RPMI7951 (cell line): Measurements from ENCODE around the gene RIOK1. TPM values are rescaled to one million over a fixed set of nuclear protein-coding genes. Genes with fewer than 3 reads are reported as not detected.

Experiments used
- DNase-seq: peaks from one replicate; pipeline ENCODE4 v3.0.0-alpha.2; 2012; ENCODE audit warnings: low read depth
- total RNA-seq: library from RNA; depleted of rRNA; stranded (reverse); fragments of >200 nt; shearing (Covaris generic); gene quantifications from 2 replicates; pipeline ENCODE4 v1.2.3, GENCODE V29; 2014

RIOK1 gene
- total RNA-seq, 1 experiment from 2014 or later: 11.9 TPM

DNA sequence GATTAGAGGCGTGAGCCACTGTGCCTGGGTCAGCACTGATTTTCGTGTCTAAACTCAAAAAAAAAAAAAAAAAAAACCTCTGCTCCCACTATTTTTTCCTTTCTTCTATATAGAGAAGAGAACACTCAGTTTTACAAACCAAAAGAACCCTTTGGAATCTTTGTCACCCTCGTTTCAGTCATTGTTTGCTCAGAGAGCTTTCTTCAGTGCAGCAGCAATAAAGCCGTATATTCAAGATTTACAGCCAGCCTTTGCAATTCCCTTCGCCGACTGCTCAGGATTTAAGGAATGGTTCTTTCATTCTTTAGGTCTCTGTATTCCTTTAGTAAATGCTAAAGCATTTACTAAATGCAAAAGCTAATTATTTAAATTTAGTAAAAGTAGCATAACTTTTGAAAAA, 20.1 kb downstream of the RIOK1 start:
- DNase-seq: no peak

DNA sequence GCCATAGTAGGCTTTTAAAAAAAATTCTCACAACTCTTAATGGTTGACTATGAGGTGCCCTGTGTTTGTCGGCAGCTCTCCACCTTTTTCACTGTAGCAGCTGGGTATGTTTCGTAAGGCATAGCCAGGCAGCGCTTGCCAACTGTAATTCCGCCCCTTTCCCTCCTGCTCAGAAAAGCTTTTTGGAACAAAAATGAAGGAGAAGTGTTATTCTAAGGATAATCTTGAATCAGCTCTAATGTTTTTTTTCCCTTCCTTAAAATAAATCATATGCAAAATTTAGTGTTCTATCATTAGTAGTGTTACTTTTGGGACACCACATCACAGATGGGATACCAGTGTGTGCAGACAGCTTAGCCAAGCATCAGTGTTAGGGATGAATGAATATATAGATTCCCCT, 21.2 kb downstream of the RIOK1 start:
- DNase-seq: no peak

DNA sequence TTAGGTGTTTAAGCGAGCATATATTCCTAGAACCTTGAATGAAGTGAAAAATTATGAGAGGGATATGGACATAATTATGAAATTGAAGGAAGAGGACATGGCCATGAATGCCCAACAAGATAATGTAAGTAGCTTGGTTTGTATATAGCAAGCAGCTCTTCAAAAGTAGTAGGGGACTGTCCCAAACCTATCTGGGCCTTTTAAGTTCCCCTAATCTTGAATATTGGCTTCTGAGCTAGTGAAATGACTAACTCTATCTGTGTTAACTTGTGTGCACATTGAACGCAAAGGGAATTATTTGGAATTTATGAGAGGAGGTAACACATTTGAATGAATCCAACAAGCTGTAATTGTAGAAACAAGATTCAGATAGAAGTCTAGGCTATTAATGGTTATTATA, 21.7 kb downstream of the RIOK1 start:
- no peak for DNase-seq

DNA sequence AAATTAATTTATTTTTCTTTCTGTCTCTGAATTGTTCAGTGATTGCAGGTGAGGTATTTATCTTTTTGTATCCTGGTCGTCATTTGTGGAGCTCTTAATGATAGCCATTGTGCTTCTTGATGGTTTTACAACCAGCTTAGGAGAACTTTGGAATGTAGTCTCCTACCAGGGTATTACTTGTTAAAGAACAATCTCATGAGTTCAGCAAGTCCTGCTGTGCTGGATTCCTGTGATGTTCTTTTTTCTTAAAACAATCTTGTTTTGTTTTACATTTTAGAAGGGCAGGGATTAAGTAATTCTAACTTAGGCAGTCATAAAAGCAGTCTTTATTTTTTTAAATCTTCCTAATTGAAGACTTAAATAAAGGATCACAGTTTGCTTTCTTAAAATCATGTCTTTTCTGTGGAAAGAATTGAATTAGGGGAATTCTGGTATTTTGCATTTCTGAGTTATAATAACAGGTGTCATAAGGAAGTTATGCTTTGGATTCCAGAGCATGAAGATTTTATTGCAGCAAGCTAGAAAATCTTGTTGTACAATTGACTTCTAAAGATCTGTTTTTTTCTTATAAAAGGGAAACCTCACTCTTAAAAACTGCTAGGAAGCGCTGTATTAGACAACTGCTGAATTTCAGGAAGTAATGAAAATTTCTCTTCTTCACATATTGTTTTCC, 23.7 kb downstream of the RIOK1 start:
- no peak for DNase-seq

DNA sequence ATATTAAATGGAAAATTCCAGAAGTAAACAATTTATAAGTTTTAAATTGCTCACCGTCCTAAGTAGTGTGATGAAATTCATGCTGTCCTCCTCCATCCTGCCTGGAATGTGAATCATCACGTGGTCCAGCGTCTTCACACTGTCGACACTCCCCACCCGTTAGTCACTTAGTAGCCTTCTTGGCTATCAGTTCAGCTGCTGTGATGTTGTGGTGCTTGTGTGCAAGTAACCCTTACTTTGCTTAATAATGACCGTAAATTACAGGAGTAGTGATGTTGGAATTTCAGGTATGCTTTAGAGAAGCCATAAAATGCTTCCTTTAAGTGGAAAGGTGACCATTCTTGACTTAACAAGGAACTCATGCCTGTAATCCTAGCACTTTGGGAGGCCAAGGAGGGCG, 25.2 kb downstream of the RIOK1 start:
- DNase-seq: peak; percentile 17

DNA sequence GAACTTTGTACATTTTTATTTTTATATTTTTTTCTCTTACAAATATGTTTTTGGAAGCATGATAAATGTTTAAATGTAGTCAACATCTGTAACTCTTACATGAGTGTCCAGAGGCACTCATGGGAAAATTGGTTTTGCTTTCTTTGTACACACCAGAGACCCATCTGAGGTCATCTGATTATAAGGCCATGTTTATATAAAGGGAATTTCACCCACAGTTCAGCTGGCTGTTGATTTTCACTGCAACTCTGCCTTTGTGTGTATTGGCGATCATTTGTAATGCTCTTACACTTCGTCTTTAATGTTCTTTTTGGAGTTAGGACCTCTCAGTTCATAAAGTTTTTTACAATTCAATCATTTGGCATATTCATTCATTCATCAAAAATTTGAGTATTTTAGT, 28.1 kb downstream of the RIOK1 start:
- DNase-seq: no peak

DNA sequence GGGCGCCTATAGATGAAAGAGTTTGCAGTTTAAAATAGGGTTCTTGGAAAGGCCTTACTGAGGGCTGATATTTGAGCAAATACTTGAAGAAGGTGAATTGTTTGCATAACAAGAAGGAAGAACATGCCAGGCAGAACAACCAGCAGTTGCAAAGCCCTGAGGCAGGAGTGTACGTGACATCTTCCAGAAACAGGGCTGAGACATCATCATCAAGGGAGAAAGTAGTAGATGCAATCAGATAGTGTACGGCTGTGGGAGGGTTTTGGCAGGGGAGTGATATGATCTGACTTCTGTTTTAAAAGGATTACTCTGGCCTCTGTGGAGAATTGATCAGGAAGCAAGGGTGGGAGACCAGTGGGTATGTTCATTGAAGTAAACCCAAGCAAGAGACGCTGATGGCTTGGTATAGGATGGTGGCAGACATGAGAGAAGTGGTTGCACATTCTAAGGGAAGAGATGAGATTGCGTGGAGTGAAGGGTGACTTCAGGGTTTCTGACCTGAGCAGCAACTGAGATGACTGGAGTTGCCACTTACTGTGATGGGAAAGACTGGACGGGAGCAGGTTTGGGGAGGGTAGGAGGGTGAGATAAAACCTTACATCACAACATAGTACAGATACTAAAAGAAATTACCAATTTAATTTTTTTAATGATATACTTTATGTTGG, 28.8 kb downstream of the RIOK1 start:
- no peak for DNase-seq

DNA sequence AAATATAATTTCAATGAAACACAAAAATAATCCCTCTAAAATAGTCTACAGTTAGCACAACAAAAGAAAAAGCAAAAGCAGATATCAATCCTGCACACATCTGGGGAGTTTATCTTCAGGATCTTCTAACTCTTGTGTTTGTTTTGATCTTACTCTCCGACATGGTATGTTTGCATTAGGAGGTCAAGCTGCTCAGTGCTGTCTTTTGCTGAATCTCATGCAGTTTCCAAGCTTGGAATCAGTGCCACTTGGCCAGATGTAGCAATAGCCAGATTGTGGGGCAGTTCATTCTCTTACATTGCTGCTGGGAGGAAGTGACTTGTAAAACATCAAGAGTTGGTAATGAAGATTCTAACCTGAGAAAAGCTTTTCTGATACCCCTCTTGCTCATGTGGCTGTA, 29.5 kb downstream of the RIOK1 start:
- no peak for DNase-seq

DNA sequence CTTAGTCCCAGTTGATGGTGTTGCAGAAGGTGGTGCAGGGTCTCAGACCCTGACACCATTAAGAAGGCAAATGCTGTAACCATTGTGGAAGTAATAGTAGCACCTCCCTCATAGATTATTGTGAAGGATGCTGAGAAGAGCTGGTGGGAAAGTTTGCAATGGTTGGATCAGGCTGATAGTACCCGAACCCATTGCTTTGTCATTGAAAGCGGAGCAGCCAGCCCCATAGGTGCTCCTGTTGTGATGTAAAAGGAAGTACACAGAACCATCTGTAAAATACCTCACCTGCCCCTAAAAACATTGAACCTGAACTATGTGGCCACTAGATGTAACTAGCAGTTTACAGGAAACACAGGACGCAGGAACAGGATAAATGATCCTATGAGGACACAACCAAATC, 31.5 kb downstream of the RIOK1 start:
- DNase-seq: no peak

DNA sequence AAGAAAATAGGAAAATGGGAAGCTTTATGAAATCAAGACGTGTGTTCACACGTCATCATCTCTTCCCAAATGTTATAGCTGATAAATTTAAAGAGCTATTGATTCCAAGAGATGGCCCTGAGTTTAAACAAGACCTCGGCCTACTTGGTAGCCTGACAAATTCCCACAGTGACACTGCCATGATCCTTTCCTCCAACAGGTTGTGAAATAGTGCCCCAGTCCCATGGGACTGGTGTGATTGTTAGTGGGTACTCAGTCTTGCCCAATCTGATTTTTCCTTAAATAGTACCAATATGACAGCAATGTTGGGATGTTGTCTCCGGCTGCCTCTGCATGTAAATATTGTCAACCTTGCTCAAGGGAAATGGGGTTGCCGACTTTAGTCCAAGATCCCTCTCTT, 34.5 kb downstream of the RIOK1 start:
- DNase-seq: no peak

DNA sequence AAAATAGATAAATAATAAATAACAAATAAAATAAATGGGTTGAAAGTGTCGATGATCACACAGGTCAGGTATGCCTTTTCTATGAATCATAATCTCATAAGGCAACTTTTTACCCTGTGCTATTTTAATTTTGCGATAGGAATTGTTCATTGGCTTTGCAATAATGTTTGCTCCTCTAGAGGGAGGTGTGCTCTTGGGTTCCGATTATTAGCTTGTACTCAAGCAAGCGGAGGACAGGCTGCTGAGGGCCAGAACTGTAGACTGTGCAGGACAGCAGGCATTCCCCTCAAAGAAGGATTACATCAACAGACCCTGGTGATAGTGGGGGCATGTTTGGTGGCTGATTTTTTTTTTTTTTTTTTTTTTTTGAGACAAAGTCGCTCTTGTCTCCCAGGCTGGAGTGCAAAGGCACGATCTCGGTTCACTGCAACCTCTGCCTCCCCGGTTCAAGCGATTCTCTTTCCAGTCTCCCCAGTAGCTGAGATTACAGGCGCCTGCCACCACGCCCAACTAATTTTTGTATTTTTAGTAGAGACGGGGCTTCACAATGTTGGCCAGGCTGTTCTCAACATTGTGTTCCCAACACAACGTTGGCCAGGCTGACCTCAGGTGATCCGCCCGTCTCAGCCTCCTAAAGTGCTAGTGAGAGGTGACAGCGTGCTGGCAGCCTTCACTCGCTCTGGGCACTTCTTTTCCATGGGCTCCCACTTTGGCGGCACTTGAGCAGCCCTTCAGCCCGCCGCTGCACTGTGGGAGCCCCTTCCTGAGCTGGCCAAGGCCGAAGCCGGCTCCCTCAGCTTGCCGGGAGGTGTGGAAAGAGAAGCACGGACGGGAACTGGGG, 35.6 kb downstream of the RIOK1 start:
- no peak for DNase-seq

DNA sequence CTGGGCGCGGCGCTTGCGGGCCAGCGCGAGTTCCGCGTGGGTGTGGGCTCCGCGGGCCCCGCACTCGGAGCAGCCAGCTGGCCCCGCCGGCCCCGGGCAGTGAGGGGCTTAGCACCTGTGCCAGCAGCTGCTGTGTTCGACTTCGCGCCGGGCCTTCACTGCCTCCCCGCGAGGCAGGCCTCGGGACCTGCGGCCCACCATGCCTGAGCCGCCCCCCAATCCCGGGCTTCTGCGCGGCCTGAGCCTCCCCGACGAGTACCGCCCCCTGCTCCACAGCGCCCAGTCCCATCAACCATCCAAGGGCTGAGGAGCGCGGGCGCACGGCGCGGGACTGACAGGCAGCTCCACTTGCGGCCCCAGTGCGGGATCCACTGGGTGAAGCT, 36.2 kb downstream of the RIOK1 start:
- no peak for DNase-seq

DNA sequence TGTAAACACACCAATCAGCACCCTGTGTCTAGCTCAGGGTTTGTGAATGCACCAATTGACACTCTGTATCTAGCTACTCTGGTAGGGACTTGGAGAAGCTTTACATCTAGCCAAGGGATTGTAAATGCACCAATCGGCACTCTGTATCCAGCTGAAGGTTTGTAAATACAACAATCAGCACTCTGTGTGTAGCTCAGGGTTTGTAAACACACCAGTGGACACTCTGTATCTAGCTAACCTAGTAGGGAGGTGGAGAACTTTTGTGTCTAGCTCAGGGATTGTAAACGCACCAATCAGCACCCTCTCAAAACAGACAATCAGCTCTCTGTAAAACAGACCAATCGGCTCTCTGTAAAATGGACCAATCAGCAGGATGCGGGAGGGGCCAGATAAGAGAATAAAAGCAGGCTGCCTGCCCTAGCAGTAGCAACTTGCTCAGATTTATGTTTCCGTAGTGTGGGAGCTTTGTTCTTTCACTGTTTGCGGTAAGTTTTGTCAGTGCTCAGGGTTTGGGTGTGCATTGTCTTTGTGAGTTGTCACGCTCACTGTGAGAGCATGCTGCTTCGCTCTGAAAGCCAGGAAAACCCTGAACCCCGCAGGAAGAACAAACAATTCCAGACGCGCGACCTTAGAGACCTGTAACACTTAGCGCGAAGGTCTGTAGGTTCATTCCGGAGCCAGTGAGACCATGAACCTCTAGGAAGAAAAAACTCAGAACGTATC, 37.0 kb downstream of the RIOK1 start:
- no peak for DNase-seq

DNA sequence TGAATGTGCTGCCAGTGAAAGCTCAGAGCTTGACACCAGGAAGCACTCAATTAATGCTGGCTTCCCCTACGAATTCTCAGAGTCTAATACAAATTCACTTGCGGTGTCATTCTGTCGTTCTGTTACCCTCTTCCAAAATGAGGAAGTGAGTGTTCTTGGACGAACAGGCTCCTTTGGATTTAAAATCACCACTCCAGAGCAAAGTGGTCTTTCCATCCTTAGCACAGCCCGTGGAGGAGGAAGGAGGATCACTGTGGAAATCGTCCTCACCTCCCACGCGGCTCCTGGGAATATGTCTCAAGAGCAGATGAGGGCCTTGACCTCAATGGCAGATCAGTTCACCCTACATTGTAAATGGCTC, 41.7 kb downstream of the RIOK1 start:
- no peak for DNase-seq

DNA sequence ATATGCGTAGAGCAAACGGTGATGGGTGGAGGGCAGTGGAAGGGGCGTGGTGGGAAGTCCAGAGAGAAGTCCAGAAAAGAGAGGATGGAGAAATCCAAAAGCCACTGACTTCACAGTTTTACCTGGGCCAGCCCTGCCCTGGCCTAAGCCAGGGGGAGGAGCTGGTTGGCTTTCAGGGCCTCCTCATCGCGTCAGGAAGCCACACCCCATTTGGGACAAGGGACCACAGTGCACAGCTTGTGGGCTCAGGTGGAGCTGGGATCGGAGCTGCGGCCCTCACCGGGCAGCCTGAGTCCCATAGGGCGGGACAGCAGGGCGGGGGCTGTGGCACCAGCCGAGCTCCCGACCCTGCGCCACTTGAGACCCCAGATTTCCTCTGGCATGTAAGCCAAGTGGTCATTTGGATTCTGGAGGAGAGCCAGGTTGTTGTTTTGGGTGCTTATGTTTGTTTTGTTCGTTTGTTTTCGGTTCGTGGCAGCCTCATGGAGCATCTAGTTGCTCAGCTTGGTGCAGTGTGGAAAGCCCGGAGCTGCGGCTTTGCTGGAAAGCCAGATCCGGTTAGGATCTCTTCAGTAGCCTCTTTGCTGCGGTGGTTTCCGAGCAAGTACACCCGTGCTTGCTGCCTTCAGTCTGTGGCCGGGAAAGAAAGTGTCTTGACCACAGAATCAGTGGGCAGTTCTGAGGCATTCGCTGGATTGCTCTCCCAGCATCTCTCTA, 42.2 kb downstream of the RIOK1 start:
- peak; percentile 53 for DNase-seq

DNA sequence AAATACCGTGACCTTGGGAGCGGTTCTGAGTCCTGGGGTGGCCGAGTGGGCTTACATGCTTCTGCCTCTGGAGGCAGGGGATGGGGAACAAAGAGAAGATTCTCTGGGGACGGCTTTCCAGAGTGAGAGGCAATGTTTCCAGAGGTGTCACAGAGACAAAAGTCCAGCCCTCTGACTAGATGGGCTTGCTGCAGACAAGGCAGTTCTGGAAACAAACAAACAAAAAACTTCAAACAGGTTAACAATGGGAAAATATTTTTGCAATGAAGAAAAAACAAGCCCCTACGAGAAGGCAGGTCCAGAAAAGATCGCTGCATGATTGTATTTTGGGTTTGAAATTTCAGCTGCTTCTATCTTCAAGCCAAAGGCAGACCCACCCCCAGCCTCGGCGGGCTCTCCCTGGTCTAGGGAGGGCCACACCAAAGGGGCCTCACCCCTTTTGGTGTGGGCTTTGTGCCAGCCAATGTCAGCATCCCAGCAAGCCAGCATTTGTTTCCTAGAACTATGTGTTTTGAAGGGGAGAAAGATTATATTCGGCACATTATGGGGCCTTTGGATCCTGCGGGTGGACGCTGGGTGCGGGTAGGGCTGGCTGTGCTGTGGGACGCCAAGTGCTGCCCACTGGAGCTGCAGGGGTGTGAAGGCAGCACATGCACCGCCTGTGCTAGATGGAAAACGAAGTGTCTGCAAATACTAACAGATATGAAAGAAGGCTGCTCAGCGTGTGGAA, 42.9 kb downstream of the RIOK1 start:
- DNase-seq: no peak

DNA sequence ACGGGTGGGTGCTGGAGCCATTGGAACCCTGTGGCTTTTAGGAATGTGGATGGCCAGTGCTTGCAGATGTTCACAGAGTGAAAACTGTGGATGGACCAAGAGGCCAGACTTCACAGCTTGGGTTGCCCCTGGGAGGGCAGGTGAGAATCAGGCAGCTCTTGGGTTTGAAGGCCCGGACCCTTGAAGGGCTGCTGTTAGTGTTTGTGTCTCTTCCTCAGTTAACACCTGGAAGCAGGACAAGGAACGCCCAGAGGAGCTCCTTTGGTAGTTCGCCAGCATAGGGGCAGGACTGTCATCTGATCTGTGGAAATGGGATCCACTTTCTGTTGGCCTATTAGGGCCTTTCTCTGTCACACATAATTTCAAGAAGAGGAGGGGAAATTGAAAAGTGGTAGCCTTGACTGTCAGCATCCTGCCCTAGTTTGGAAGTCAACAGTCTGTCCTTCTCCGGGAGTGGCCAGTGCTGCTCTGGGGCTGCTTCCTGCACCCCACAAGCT, 43.6 kb downstream of the RIOK1 start:
- peak; percentile 4 for DNase-seq

DNA sequence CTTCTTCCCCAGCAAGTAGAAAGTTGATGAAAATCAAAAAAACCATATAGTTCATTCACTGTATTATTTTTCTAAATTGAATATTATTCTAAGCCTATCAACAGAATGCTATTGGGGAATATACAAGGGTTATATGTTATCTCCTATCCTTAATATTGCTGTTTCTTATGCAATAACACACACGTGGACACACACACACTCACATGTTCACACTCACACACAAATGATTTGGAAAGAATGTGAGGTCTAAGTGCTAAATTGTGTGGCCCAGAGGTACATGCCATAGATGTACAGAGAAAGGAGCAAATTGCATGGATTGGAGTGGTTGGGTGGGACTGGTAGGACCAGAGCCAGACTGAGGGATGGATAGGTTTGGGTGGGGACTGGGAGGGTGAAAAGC, 45.1 kb downstream of the RIOK1 start:
- no peak for DNase-seq

DNA sequence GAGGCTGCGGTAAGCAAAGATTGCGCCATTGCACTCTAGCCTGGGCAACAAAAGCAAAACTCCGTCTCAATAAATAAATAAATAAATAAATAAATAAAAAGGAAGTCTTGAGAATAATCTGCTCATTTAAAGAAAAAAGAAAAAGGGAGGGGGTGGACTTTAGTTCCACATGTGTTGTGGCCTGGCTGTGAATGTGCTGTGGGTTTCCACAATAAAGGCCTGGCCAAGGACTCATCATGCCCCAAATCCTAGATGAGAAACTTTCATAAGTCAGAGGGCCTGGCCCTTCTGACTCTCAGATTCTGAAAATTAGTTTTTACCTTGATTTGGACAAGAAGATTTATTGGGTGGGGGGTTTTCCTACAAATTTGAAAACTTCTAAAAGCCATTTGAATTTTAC, 48.4 kb downstream of the RIOK1 start:
- DNase-seq: no peak

DNA sequence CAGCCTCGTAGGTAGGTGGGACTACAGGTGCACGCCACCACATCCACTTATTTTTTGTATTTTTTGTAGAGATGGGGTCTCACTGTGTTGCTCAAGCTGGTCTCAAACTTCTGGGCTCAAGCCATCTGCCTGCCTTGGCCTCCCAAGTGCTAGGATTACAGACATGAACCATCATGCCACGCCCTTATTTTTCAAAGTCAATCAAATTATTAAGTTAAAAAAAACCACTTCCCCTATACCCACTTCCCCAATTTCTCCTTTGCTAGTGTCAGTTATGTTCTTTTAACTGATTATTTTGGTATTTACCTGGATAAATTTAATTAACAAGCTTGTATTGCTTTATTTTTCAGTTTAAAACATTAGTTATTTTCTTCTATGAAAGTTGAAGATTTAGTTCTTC, 49.6 kb downstream of the RIOK1 start:
- no peak for DNase-seq

DNA sequence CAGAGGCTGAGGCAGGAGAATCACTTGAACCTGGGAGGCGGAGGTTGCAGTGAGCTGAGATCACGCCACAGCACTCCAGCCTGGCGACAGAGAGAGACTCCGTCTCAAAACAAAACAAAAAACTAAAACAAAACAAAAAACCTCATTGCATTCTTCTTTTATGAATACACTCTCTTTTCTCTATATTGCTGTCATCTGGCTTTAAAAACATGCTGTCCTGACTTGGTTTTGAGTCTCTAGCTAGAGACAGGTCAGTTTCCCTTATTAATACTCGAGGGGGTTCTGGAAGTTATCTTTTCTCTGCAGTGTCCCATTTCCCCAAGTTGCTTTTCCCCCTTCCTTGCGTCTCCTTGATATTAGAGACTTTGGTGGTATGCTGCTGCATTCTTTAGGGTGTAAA, 50.9 kb downstream of the RIOK1 start:
- DNase-seq: no peak
